ENCODE data around the gene CFAP20. TPM values are rescaled to one million over a fixed set of nuclear protein-coding genes. Genes with fewer than 3 reads are reported as not detected.

Gene CFAP20
- total and polyA plus RNA-seq, 5 donors from 2014 or later: 41.9 to 147 (median 52.3) TPM

GRCh38 chr16:58128711-58129096, 477 bp downstream of the CFAP20 start:
- H3K36me3 Mint-ChIP-seq: no peaks in the 10 kb centered on the region
- peak overlapping the region; percentile 96 to 97 (median 97) for H3K27ac Mint-ChIP-seq
- DNase-seq: peak in 2 of 3 donors; percentile 24 to 26

GRCh38 chr16:58128181-58128631, 975 bp downstream of the CFAP20 start:
- H3K4me1 ChIP-seq (ENCODE audit: control insufficient read depth, insufficient read depth, low read length, poor library complexity, severe bottlenecking): peaks cover 52% of the 10 kb centered on the region
- peak overlapping the region; percentile 91 for H3K27ac ChIP-seq (ENCODE audit: insufficient read depth, low read length, poor library complexity, severe bottlenecking)
- ATAC-seq (ENCODE audit: low read depth in 2 of 2) (no peak), DNase-seq (no peak)
- H3K27ac Mint-ChIP-seq: peak overlapping the region; percentile 89 to 97 (median 96)
- peak overlapping the region; percentile 89 to 96 (median 94) for H3K4me3 Mint-ChIP-seq
- H3K4me1 Mint-ChIP-seq: peaks cover 29 to 57% (median 38%) of the 10 kb centered on the region in 4 donors
- H3K4me3 ChIP-seq (ENCODE audit: low read depth, low read length): peak overlapping the region; percentile 93
- H3K9me3 Mint-ChIP-seq: peaks cover 0 to 3% (median 0%) of the 10 kb centered on the region in 7 donors
- peaks cover 5% of the 10 kb centered on the region for H3K27me3 Mint-ChIP-seq
- H3K36me3 Mint-ChIP-seq: no peaks in the 10 kb centered on the region
- no peaks in the 10 kb centered on the region for H3K36me3 ChIP-seq (ENCODE audit: control insufficient read depth, insufficient read depth, low read length)
- H3K9me3 ChIP-seq (ENCODE audit: control insufficient read depth in 2 of 2, low read length in 2 of 2): no peaks in the 10 kb centered on the region
- H3K27me3 ChIP-seq (ENCODE audit: control insufficient read depth, insufficient read depth, low read length): no peaks in the 10 kb centered on the region

More at GRCh38 chr16:58128711-58129096, 477 bp downstream of the CFAP20 start:
- Histone ChIP-seq H3K27me3 (ENCODE audit: control insufficient read depth, insufficient read depth, low read length) (no peaks in the 10 kb centered on the region), H3K4me3 (ENCODE audit: low read depth, low read length) (peak overlapping the region; percentile 93), H3K27ac (ENCODE audit: insufficient read depth, low read length, poor library complexity, severe bottlenecking) (peak overlapping the region; percentile 91), H3K36me3 (ENCODE audit: control insufficient read depth, insufficient read depth, low read length) (no peaks in the 10 kb centered on the region), H3K4me1 (ENCODE audit: control insufficient read depth, insufficient read depth, low read length, poor library complexity, severe bottlenecking) (peaks cover 52% of the 10 kb centered on the region), H3K9me3 (ENCODE audit: control insufficient read depth in 2 of 2, low read length in 2 of 2) (no peaks in the 10 kb centered on the region)
- Mint-ChIP-seq H3K27me3 (peaks cover 5% of the 10 kb centered on the region), H3K4me3 (peak overlapping the region; percentile 89 to 96 (median 94)), H3K4me1 (peaks cover 27 to 56% (median 36%) of the 10 kb centered on the region in 4 donors), H3K9me3 (peaks cover 0 to 3% (median 0%) of the 10 kb centered on the region in 7 donors)
- no peak for ATAC-seq (ENCODE audit: low read depth in 2 of 2)

- Histone ChIP-seq H3K4me3 (ENCODE audit: low read depth, low read length) (peak overlapping the region; percentile 93), H3K36me3 (ENCODE audit: control insufficient read depth, insufficient read depth, low read length) (no peaks in the 10 kb centered on the region), H3K9me3 (ENCODE audit: control insufficient read depth in 2 of 2, low read length in 2 of 2) (no peaks in the 10 kb centered on the region), H3K27ac (ENCODE audit: insufficient read depth, low read length, poor library complexity, severe bottlenecking) (peak overlapping the region; percentile 91), H3K27me3 (ENCODE audit: control insufficient read depth, insufficient read depth, low read length) (no peaks in the 10 kb centered on the region), H3K4me1 (ENCODE audit: control insufficient read depth, insufficient read depth, low read length, poor library complexity, severe bottlenecking) (peaks cover 52% of the 10 kb centered on the region)
- Mint-ChIP-seq H3K9me3 (peaks cover 0 to 3% (median 0%) of the 10 kb centered on the region in 7 donors), H3K27ac (peak overlapping the region; percentile 64 to 97 (median 96)), H3K4me1 (peaks cover 29 to 61% (median 40%) of the 10 kb centered on the region in 4 donors), H3K36me3 (no peaks in the 10 kb centered on the region), H3K27me3 (peaks cover 5% of the 10 kb centered on the region), H3K4me3 (peak overlapping the region; percentile 89 to 96 (median 94))
- DNase-seq: no peak
- no peak for ATAC-seq (ENCODE audit: low read depth in 2 of 2)
These were observed 1.5 kb downstream of the CFAP20 start for GRCh38 chr16:58127634-58128033.

- Histone ChIP-seq H3K4me3 (ENCODE audit: low read depth, low read length) (peak overlapping the region; percentile 93), H3K4me1 (ENCODE audit: control insufficient read depth, insufficient read depth, low read length, poor library complexity, severe bottlenecking) (peaks cover 52% of the 10 kb centered on the region)
These were observed 2.1 kb downstream of the CFAP20 start for GRCh38 chr16:58127033-58127556.

GRCh38 chr16:58126451-58126961, 2.7 kb downstream of the CFAP20 start:
- H3K27ac Mint-ChIP-seq: peak overlapping the region; percentile 64 to 97 (median 96)
- no peaks in the 10 kb centered on the region for H3K9me3 ChIP-seq (ENCODE audit: control insufficient read depth in 2 of 2, low read length in 2 of 2)
- H3K9me3 Mint-ChIP-seq: peaks cover 0 to 3% (median 0%) of the 10 kb centered on the region in 7 donors
- peaks cover 58% of the 10 kb centered on the region for H3K4me1 ChIP-seq (ENCODE audit: control insufficient read depth, insufficient read depth, low read length, poor library complexity, severe bottlenecking)
- peak overlapping the region; percentile 93 for H3K4me3 ChIP-seq (ENCODE audit: low read depth, low read length)
- ATAC-seq (ENCODE audit: low read depth in 2 of 2): no peak
- H3K36me3 Mint-ChIP-seq: no peaks in the 10 kb centered on the region
- H3K27ac ChIP-seq (ENCODE audit: insufficient read depth, low read length, poor library complexity, severe bottlenecking): peak overlapping the region; percentile 91
- peak overlapping the region; percentile 89 to 96 (median 94) for H3K4me3 Mint-ChIP-seq
- H3K4me1 Mint-ChIP-seq: peaks cover 29 to 72% (median 48%) of the 10 kb centered on the region in 4 donors
- DNase-seq: no peak
- H3K27me3 Mint-ChIP-seq: peaks cover 5% of the 10 kb centered on the region
- H3K27me3 ChIP-seq (ENCODE audit: control insufficient read depth, insufficient read depth, low read length): no peaks in the 10 kb centered on the region
- no peaks in the 10 kb centered on the region for H3K36me3 ChIP-seq (ENCODE audit: control insufficient read depth, insufficient read depth, low read length)

More at GRCh38 chr16:58127033-58127556, 2.1 kb downstream of the CFAP20 start:
- peak; percentile 49 to 53 for ATAC-seq (ENCODE audit: low read depth in 2 of 2)
- Mint-ChIP-seq H3K27ac (peak overlapping the region; percentile 64 to 97 (median 96)), H3K27me3 (peaks cover 5% of the 10 kb centered on the region), H3K4me1 (peaks cover 29 to 66% (median 42%) of the 10 kb centered on the region in 4 donors), H3K4me3 (peak overlapping the region; percentile 89 to 96 (median 94)), H3K9me3 (peaks cover 0 to 3% (median 0%) of the 10 kb centered on the region in 7 donors), H3K36me3 (no peaks in the 10 kb centered on the region)
- peak; percentile 32 to 81 (median 72) for DNase-seq
- Histone ChIP-seq H3K9me3 (ENCODE audit: control insufficient read depth in 2 of 2, low read length in 2 of 2) (no peaks in the 10 kb centered on the region), H3K27me3 (ENCODE audit: control insufficient read depth, insufficient read depth, low read length) (no peaks in the 10 kb centered on the region), H3K27ac (ENCODE audit: insufficient read depth, low read length, poor library complexity, severe bottlenecking) (peak overlapping the region; percentile 91), H3K36me3 (ENCODE audit: control insufficient read depth, insufficient read depth, low read length) (no peaks in the 10 kb centered on the region)

- peaks cover 5% of the 10 kb centered on the region for H3K27me3 Mint-ChIP-seq
- H3K36me3 Mint-ChIP-seq: no peaks in the 10 kb centered on the region
- ATAC-seq (ENCODE audit: low read depth in 2 of 2): no peak
- H3K4me3 ChIP-seq (ENCODE audit: low read depth, low read length): peak overlapping the region; percentile 93
- no peaks in the 10 kb centered on the region for H3K27me3 ChIP-seq (ENCODE audit: control insufficient read depth, insufficient read depth, low read length)
- peak overlapping the region; percentile 91 to 97 (median 96) for H3K27ac Mint-ChIP-seq
- H3K9me3 ChIP-seq (ENCODE audit: control insufficient read depth in 2 of 2, low read length in 2 of 2): no peaks in the 10 kb centered on the region
- H3K9me3 Mint-ChIP-seq: peaks cover 0 to 3% (median 0%) of the 10 kb centered on the region in 7 donors
- H3K27ac ChIP-seq (ENCODE audit: insufficient read depth, low read length, poor library complexity, severe bottlenecking): peak overlapping the region; percentile 91
- H3K4me3 Mint-ChIP-seq: peak overlapping the region; percentile 73 to 94 (median 92)
- no peaks in the 10 kb centered on the region for H3K36me3 ChIP-seq (ENCODE audit: control insufficient read depth, insufficient read depth, low read length)
- peak in 1 of 3 donors; percentile 28 for DNase-seq
- H3K4me1 Mint-ChIP-seq: peaks cover 33 to 76% (median 53%) of the 10 kb centered on the region in 4 donors
- H3K4me1 ChIP-seq (ENCODE audit: control insufficient read depth, insufficient read depth, low read length, poor library complexity, severe bottlenecking): peaks cover 62% of the 10 kb centered on the region
These were observed 3.3 kb downstream of the CFAP20 start for GRCh38 chr16:58125781-58126335.

- H3K27me3 ChIP-seq (ENCODE audit: control insufficient read depth, insufficient read depth, low read length): no peaks in the 10 kb centered on the region
- no peak for ATAC-seq (ENCODE audit: low read depth in 2 of 2)
- no peak overlapping the region for H3K4me3 ChIP-seq (ENCODE audit: low read depth, low read length)
- H3K27me3 Mint-ChIP-seq: peaks cover 5% of the 10 kb centered on the region
- peaks cover 0 to 3% (median 0%) of the 10 kb centered on the region in 7 donors for H3K9me3 Mint-ChIP-seq
- H3K4me3 Mint-ChIP-seq: no peak overlapping the region
- H3K27ac ChIP-seq (ENCODE audit: insufficient read depth, low read length, poor library complexity, severe bottlenecking): no peak overlapping the region
- DNase-seq: no peak
- peak overlapping the region in 2 of 3 donors; percentile 31 to 55 for H3K27ac Mint-ChIP-seq
- H3K4me1 ChIP-seq (ENCODE audit: control insufficient read depth, insufficient read depth, low read length, poor library complexity, severe bottlenecking): peaks cover 62% of the 10 kb centered on the region
- H3K4me1 Mint-ChIP-seq: peaks cover 41 to 84% (median 61%) of the 10 kb centered on the region in 4 donors
- H3K36me3 Mint-ChIP-seq: no peaks in the 10 kb centered on the region
- no peaks in the 10 kb centered on the region for H3K9me3 ChIP-seq (ENCODE audit: control insufficient read depth in 2 of 2, low read length in 2 of 2)
- H3K36me3 ChIP-seq (ENCODE audit: control insufficient read depth, insufficient read depth, low read length): no peaks in the 10 kb centered on the region
These were observed 4.1 kb downstream of the CFAP20 start for GRCh38 chr16:58125041-58125440.
